Endothelial cell of umbilical vein (primary cell): ENCODE data around the gene KIAA1191. TPM values are rescaled to one million over a fixed set of nuclear protein-coding genes. Genes with fewer than 3 reads are reported as not detected.

ENCODE experiments used
- BruUV-seq: library from RNA; stranded (reverse); fragments of 400-500 nt; replicated peaks from 2 replicates; lab custom pipeline; 2021; lab: Mats Ljungman, UMichigan
- CTCF ChIA-PET: fragments of 300-600, 350-600 bp; sonication (Branson Sonifier 250); formaldehyde crosslinking; loops from one replicate; lab custom pipeline; 2021; ENCODE audit warnings: antibody characterized with exemption, inconsistent platforms; lab: Charles Lee
- POLR2A ChIA-PET: fragments of 300-600, 350-600 bp; sonication (Branson Sonifier 250); formaldehyde crosslinking; loops from one replicate; lab custom pipeline; 2021; ENCODE audit warnings: antibody characterized with exemption, inconsistent platforms; lab: Charles Lee
- DNase-seq: peaks from one replicate; pipeline ENCODE4 v3.0.0-alpha.2; 2011; ENCODE audit warnings: low read depth, low spot score
- FAIRE-seq: peaks from 2 replicates; lab custom pipeline; 2011; peaks lifted over from hg19 to GRCh38; lab: Jason Lieb, UNC
- H2AFZ ChIP-seq: 2 replicates; pipeline ENCODE4 v1.6.0; 2012; ENCODE audit warnings: low read depth, low read length, control low read depth, inconsistent platforms
- H3K27ac ChIP-seq: 2 replicates; pipeline ENCODE4 v1.5.1; 2011; ENCODE audit warnings: low read depth, mild to moderate bottlenecking, control low read depth, low read length, moderate library complexity; ENCODE audit not compliant: insufficient read depth
- H3K27me3 ChIP-seq, 2 experiments: 2 replicates each; pipeline versions ENCODE4 v1.6.0 to v1.6.1; 2011; ENCODE audit warnings: low read length in 2 of 2, mixed read lengths in 1 of 2; ENCODE audit not compliant: control insufficient read depth in 2 of 2, insufficient read depth in 2 of 2
- H3K36me3 ChIP-seq, 2 experiments: 2 replicates in 1 of 2; 3 replicates in 1 of 2; pipeline ENCODE4 v1.5.1; 2011; ENCODE audit warnings: low read length in 2 of 2, mild to moderate bottlenecking in 1 of 2, moderate library complexity in 1 of 2; ENCODE audit not compliant: control insufficient read depth in 2 of 2, insufficient read depth in 2 of 2; ENCODE audit errors: extremely low read depth in 1 of 2
- H3K4me1 ChIP-seq: 3 replicates; pipeline ENCODE4 v1.5.1; 2011; ENCODE audit warnings: mild to moderate bottlenecking, low read length; ENCODE audit not compliant: control insufficient read depth, insufficient read depth; ENCODE audit errors: extremely low read depth
- H3K4me2 ChIP-seq: 2 replicates; pipeline ENCODE4 v1.6.1; 2011; ENCODE audit warnings: low read length, control low read depth, mixed read lengths; ENCODE audit not compliant: insufficient read depth
- H3K4me3 ChIP-seq, 3 experiments: fragments of 200-600 bp in 1 of 3; sonication (generic), shearing (Covaris generic) in 1 of 3; replicated peaks in 1 of 3; 2 replicates each; pipeline ENCODE4 v1.5.1; 2011 to 2016; ENCODE audit warnings: control low read depth in 3 of 3, low read length in 3 of 3, mild to moderate bottlenecking in 2 of 3, inconsistent platforms in 1 of 3, low read depth in 1 of 3, moderate library complexity in 1 of 3; ENCODE audit not compliant: insufficient read depth in 1 of 3
- H3K79me2 ChIP-seq: 2 replicates; pipeline ENCODE4 v1.6.0; 2012; ENCODE audit warnings: low read length, inconsistent platforms; ENCODE audit not compliant: control insufficient read depth, insufficient read depth
- H3K9ac ChIP-seq: replicated peaks from 2 replicates; pipeline ENCODE3; 2011; ENCODE audit warnings: low read length, control low read depth; ENCODE audit not compliant: insufficient read depth; ENCODE audit errors: extremely low read depth
- H3K9me1 ChIP-seq: replicated peaks from 3 replicates; pipeline ENCODE4 v1.6.0; 2011; ENCODE audit warnings: mild to moderate bottlenecking, low read length; ENCODE audit not compliant: control insufficient read depth, insufficient read depth; ENCODE audit errors: extremely low read depth
- H3K9me3 ChIP-seq: replicated peaks from 2 replicates; pipeline ENCODE4 v1.5.1; 2012; ENCODE audit warnings: low read length, inconsistent platforms; ENCODE audit not compliant: control insufficient read depth, insufficient read depth
- H4K20me1 ChIP-seq: replicated peaks from 2 replicates; pipeline ENCODE3; 2011; ENCODE audit warnings: mild to moderate bottlenecking, low read length; ENCODE audit not compliant: control insufficient read depth, insufficient read depth; ENCODE audit errors: extremely low read depth
- CTCF ChIP-seq, 2 donors: IDR thresholded peaks; 1 replicate in 1 of 2; 2 replicates in 1 of 2; pipeline ENCODE4 v1.5.1; 2011; ENCODE audit warnings: low read length in 2 of 2, mild to moderate bottlenecking in 2 of 2, moderate library complexity in 2 of 2, control low read depth in 1 of 2, inconsistent platforms in 1 of 2, low read depth in 1 of 2; ENCODE audit not compliant: insufficient read depth in 1 of 2; ENCODE audit errors: extremely low read depth in 1 of 2
- EZH2 ChIP-seq: IDR thresholded peaks from 2 replicates; pipeline ENCODE4 v1.6.1; 2012; ENCODE audit warnings: borderline replicate concordance, low read depth, mild to moderate bottlenecking, moderate library complexity, low read length, inconsistent platforms; ENCODE audit not compliant: severe bottlenecking
- FOS ChIP-seq: IDR thresholded peaks from 2 replicates; pipeline ENCODE4 v1.6.1; 2011; ENCODE audit warnings: mild to moderate bottlenecking, low read length, moderate library complexity, borderline replicate concordance; ENCODE audit not compliant: insufficient read depth
- GATA2 ChIP-seq: IDR thresholded peaks from 2 replicates; pipeline ENCODE4 v1.7.0; 2011; ENCODE audit warnings: low read depth, mild to moderate bottlenecking, moderate library complexity, mixed read lengths, low read length; ENCODE audit not compliant: insufficient read length, insufficient read depth
- JUN ChIP-seq: IDR thresholded peaks from 2 replicates; pipeline ENCODE4 v1.6.1; 2011; ENCODE audit warnings: borderline replicate concordance, low read depth; ENCODE audit not compliant: insufficient read length, insufficient read depth
- MAX ChIP-seq: IDR thresholded peaks from 2 replicates; pipeline ENCODE4 v1.6.1; 2011; ENCODE audit not compliant: insufficient read depth, insufficient read length
- MYC ChIP-seq: IDR thresholded peaks from one replicate; pipeline ENCODE4 v1.6.1; 2011; ENCODE audit warnings: mild to moderate bottlenecking, low read depth, low read length
- POLR2A ChIP-seq: IDR thresholded peaks from 2 replicates; pipeline ENCODE4 v1.6.1; 2012; ENCODE audit warnings: low read depth, mild to moderate bottlenecking, control low read depth, low read length
- POLR2AphosphoS5 ChIP-seq: IDR thresholded peaks from 2 replicates; pipeline ENCODE4 v1.6.1; 2012; ENCODE audit warnings: low read depth, mild to moderate bottlenecking, control low read depth, low read length, moderate library complexity; ENCODE audit not compliant: insufficient read depth
- dilution Hi-C: fragments of 300-500 bp; cut with MboI; formaldehyde crosslinking; loops from one replicate; pipeline ENCODE4 v1.15.0; 2019; ENCODE audit warnings: low sequenced_read_pairs; ENCODE audit not compliant: extremely low pct_ligation_motif_present
- intact Hi-C: fragments of 100-400 bp; cut with micrococcal nuclease; formaldehyde crosslinking; loops from one replicate; pipeline ENCODE4 v1.10.0; 2022
- polyA plus RNA-seq, 4 experiments: library from polyadenylated mRNA; depleted of rRNA in 3 of 4; stranded (reverse) in 3 of 4; unstranded in 1 of 4; fragments of >200 nt; gene quantifications; 2 replicates each; pipeline versions ENCODE4 v1.2.1 to v1.2.3, GENCODE V29; 2011 to 2012; ENCODE audit warnings: missing spikeins in 1 of 4
- total RNA-seq: library from RNA; stranded (reverse); gene quantifications from 2 replicates; pipeline ENCODE4 v1.2.3, GENCODE V29; 2021

The KIAA1191 gene
- total and polyA plus RNA-seq, 2 donors (not counting 3 experiments of a cell fraction or from before 2014, with no cell fraction given) = 114 to 116 TPM

- no peak overlapping the region for H3K4me2 ChIP-seq
- H3K9me1 ChIP-seq = no peaks in the 10 kb centered on the region
- dilution Hi-C loops (no loop called here), intact Hi-C loops (no loop called here)
- H3K27ac ChIP-seq = no peak overlapping the region
- TF ChIP-seq POLR2AphosphoS5 (no peak), JUN (no peak), MAX (no peak), POLR2A (no peak), FOS (no peak), MYC (no peak), EZH2 (no peak)
- H3K4me1 ChIP-seq = no peaks in the 10 kb centered on the region
- H3K27me3 ChIP-seq = no peaks in the 10 kb centered on the region
- FAIRE-seq (no peak), DNase-seq (no peak)
- H3K9ac ChIP-seq = no peak overlapping the region
- ChIA-PET CTCF (no interaction called here), POLR2A (no interaction called here)
- H4K20me1 ChIP-seq = no peaks in the 10 kb centered on the region
- BruUV-seq = no TSS peak
- H3K4me3 ChIP-seq = no peak overlapping the region
- H3K79me2 ChIP-seq = no peaks in the 10 kb centered on the region
- H2AFZ ChIP-seq = no peak overlapping the region
- H3K9me3 ChIP-seq = no peaks in the 10 kb centered on the region
- H3K36me3 ChIP-seq = peaks cover 2 to 25% of the 10 kb centered on the region in 2 experiments
Measured at GRCh38 chr5:176397736-176398420, 36.3 kb upstream of the KIAA1191 start.

GRCh38 chr5:176396330-176396729 lies 34.8 kb upstream of the KIAA1191 start:
- no peaks in the 10 kb centered on the region for H3K4me1 ChIP-seq
- no peak overlapping the region for H3K4me2 ChIP-seq
- H3K27me3 ChIP-seq = no peaks in the 10 kb centered on the region
- TF ChIP-seq MYC = no peak
- TF ChIP-seq POLR2AphosphoS5 = no peak
- TF ChIP-seq JUN = no peak
- no peak for TF ChIP-seq FOS
- TF ChIP-seq GATA2 = no peak
- no peak for TF ChIP-seq CTCF (IDR thresholded peaks at IDR 0.05; ENCODE audit: extremely low read depth in 1 of 2, insufficient read depth in 1 of 2, low read depth in 1 of 2, low read length in 2 of 2)
- no peak overlapping the region for H3K4me3 ChIP-seq
- no peaks in the 10 kb centered on the region for H4K20me1 ChIP-seq
- H2AFZ ChIP-seq = no peak overlapping the region
- H3K9me3 ChIP-seq = no peaks in the 10 kb centered on the region
- DNase-seq (no peak), FAIRE-seq (no peak)
- POLR2A ChIA-PET = no interaction called here
- no peak overlapping the region for H3K9ac ChIP-seq
- intact Hi-C loops (no loop called here), dilution Hi-C loops (no loop called here)
- no peaks in the 10 kb centered on the region for H3K79me2 ChIP-seq
- CTCF ChIA-PET = no interaction called here
- H3K27ac ChIP-seq = no peak overlapping the region
- peaks cover 2 to 31% of the 10 kb centered on the region in 2 experiments for H3K36me3 ChIP-seq
- no TSS peak for BruUV-seq
- H3K9me1 ChIP-seq = no peaks in the 10 kb centered on the region
